Measurements from ENCODE around the gene USH2A. TPM values are rescaled to one million over a fixed set of nuclear protein-coding genes. Genes with fewer than 3 reads are reported as not detected.

The USH2A gene
- total RNA-seq, 6 experiments from 2014 or later, result 0.19 to 1.8 (median 0.81) TPM

DNA sequence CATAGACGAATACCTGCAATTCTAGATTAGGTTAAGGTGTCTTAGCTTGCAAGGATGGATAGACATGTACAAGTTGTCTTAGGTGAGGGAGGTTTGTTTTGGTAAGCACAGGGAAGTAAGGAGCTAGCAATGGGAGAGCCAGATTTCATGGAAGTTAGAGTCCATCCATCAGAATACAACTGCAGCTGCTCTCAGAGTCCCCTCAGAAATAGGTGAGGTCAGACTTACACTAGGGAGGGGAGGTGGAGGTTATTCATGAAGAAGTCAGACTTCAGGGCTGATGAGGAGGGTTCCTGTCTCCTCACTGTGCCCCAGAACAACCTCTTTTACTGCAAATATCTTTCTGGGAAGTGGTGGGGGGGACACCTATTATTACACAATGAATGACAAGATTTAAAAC, 770.9 kb downstream of the USH2A start:
- 83% methylated on average over 1 of the region's 1 CpG for WGBS (ENCODE audit: insufficient coverage, low coverage, low lambda C conversion rate, missing lambda C conversion rate)
- Histone ChIP-seq H3K27me3 (no peaks in the 10 kb centered on the region), H3K9me3 (no peaks in the 10 kb centered on the region), H3K4me3 (no peak overlapping the region), H3K27ac (no peak overlapping the region), H3K36me3 (no peaks in the 10 kb centered on the region), H3K4me1 (peaks cover 0 to 23% (median 2%) of the 10 kb centered on the region in 4 donors)
- intact Hi-C loops (cut with DNase I), result no loop called here
- ATAC-seq (no peak), DNase-seq (no peak)
- TF ChIP-seq, protein P1, sequence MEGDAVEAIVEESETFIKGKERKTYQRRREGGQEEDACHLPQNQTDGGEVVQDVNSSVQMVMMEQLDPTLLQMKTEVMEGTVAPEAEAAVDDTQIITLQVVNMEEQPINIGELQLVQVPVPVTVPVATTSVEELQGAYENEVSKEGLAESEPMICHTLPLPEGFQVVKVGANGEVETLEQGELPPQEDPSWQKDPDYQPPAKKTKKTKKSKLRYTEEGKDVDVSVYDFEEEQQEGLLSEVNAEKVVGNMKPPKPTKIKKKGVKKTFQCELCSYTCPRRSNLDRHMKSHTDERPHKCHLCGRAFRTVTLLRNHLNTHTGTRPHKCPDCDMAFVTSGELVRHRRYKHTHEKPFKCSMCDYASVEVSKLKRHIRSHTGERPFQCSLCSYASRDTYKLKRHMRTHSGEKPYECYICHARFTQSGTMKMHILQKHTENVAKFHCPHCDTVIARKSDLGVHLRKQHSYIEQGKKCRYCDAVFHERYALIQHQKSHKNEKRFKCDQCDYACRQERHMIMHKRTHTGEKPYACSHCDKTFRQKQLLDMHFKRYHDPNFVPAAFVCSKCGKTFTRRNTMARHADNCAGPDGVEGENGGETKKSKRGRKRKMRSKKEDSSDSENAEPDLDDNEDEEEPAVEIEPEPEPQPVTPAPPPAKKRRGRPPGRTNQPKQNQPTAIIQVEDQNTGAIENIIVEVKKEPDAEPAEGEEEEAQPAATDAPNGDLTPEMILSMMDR (IDR thresholded peaks at IDR 0.05), result no peak

DNA sequence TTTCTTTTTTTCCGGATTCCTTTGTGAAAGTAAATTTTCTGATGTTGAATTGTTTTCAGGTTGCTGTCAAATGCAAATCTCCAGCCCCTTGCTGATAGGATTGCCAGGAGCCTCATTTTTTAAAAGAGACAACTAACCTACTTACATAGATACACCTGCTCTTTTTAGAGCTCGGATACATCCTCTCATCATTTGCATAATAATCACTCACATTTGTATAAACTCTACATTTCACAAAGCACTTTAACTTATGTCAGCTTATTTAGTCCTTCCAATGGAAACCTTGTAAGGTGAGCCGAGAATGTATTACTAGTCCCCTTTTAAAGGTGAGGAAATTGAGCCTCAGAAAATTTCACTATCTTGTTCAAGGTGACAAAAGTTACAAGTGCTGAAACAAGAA, 771.4 kb downstream of the USH2A start:
- H3K36me3 ChIP-seq, result no peaks in the 10 kb centered on the region
- no peak for TF ChIP-seq POLR2A (IDR thresholded peaks at IDR 0.05)
- TF ChIP-seq, protein P1 (IDR thresholded peaks at IDR 0.05), result no peak
- no peak overlapping the region for H3K27ac ChIP-seq
- peaks cover 0 to 28% (median 2%) of the 10 kb centered on the region in 4 donors for H3K4me1 ChIP-seq
- ATAC-seq (no peak), DNase-seq (no peak)
- 33% methylated on average over 3 of the region's 3 CpGs for WGBS (ENCODE audit: insufficient coverage, low coverage, low lambda C conversion rate, missing lambda C conversion rate)
- intact Hi-C loops (cut with DNase I), result no loop called here
- H3K4me3 ChIP-seq, result no peak overlapping the region
- no peaks in the 10 kb centered on the region for H3K9me3 ChIP-seq
- H3K27me3 ChIP-seq, result no peaks in the 10 kb centered on the region

DNA sequence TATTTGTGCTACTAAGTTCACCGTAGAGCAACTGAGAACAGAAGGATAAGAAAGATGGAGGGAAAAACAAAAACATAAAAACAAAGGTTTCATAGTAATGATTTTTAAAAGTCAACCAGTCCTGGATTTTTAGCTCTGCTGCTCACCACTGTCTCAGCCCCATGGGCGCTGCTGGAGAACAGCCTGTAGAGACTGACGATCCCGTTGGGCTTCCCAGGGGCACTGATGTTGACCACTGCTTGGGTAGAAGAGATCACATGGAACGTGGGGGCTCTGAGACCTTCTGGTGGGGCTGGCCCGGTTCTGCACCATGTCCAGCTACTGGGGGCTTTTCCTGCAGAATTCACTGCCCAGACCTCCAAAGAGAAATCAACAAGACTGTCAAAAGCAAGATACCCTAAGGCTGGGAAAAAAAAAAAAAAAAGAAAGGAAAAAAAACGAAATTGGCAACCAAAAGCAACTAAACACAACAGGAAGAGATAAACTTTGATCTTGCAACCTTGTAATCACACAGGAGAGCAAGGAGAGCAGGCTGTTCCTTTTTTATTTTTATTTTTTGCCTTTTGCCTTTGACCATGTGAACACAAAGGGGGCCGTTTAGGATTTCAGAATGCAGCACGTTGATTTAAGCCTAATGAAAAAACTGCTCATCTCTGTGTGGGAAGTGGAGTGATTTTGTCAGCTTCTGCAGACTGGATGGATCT, 772.6 kb downstream of the USH2A start:
- Histone ChIP-seq H3K4me1 (peaks cover 0 to 28% (median 3%) of the 10 kb centered on the region in 4 donors), H3K27ac (peak overlapping the region in 2 of 3 donors; percentile 59), H3K4me3 (peak overlapping the region in 2 of 3 donors; percentile 9 to 32), H3K9me3 (no peaks in the 10 kb centered on the region), H3K27me3 (no peaks in the 10 kb centered on the region), H3K36me3 (no peaks in the 10 kb centered on the region)
- no peak for TF ChIP-seq POLR2A (IDR thresholded peaks at IDR 0.05)
- TF ChIP-seq, protein P1 (IDR thresholded peaks at IDR 0.05), result no peak
- 12% methylated on average over 7 of the region's 9 CpGs for WGBS (ENCODE audit: insufficient coverage, low coverage, low lambda C conversion rate, missing lambda C conversion rate)
- ATAC-seq (peak; percentile 29 to 73 (median 53)), DNase-seq (no peak)
- intact Hi-C loops (cut with DNase I), result no loop called here

DNA sequence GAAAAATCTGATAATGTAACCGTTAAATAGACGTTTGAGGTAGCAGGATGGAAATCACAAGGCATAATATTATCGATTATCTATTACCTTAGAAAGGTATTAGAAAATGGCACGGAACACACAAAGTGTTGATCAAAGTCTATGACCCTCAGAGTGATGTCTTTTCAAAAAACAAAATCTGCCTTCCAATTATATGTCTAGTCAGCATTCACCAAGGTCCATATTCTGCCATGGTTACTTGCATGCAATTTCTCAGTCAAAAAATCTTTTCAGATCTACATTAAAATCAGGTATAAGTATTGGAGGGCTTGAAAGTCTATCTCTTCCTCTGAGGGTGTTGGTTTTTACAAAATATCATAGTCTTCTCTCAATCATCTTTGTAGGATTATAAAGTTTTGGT, 774.3 kb downstream of the USH2A start:
- H3K9me3 ChIP-seq, result no peaks in the 10 kb centered on the region
- no peak for ATAC-seq
- no peak for DNase-seq
- intact Hi-C loops (cut with DNase I), result no loop called here
- H3K4me1 ChIP-seq, result peaks cover 0 to 43% (median 11%) of the 10 kb centered on the region in 4 donors
- no peak overlapping the region for H3K27ac ChIP-seq
- no peaks in the 10 kb centered on the region for H3K36me3 ChIP-seq
- H3K27me3 ChIP-seq, result no peaks in the 10 kb centered on the region
- WGBS (ENCODE audit: insufficient coverage, low coverage, low lambda C conversion rate, missing lambda C conversion rate), result 89% methylated on average over 4 of the region's 4 CpGs
- H3K4me3 ChIP-seq, result no peak overlapping the region
- TF ChIP-seq, protein P1 (IDR thresholded peaks at IDR 0.05), result no peak
- TF ChIP-seq POLR2A (IDR thresholded peaks at IDR 0.05), result no peak
